A549 (cell line): ENCODE data around the gene SLC16A7. TPM values are rescaled to one million over a fixed set of nuclear protein-coding genes. Genes with fewer than 3 reads are reported as not detected.

Source experiments
- ATAC-seq, 2 experiments: fragments of 200-7000 bp in 1 of 2; fragments of >200 bp in 1 of 2; cut with Nextera tagmentation in 1 of 2; cut with Tn5 transposase in 1 of 2; 3 replicates each; pipeline versions ENCODE4 v1.8.0 to v1.9.1; 2018 to 2020; ENCODE audit warnings: mild to moderate bottlenecking in 1 of 2, moderate library complexity in 1 of 2
- CTCF ChIA-PET: fragments of 300-600 bp; sonication (Branson Sonifier 250); formaldehyde crosslinking; extraction: SDS; loops from one replicate; lab custom pipeline; 2021; ENCODE audit warnings: antibody characterized with exemption, inconsistent platforms; lab: Yijun Ruan, JAX
- POLR2A ChIA-PET: fragments of 350-600 bp; formaldehyde crosslinking; extraction: SDS; loops from one replicate; lab custom pipeline; 2021; ENCODE audit warnings: antibody characterized with exemption, inconsistent platforms; lab: Yijun Ruan, JAX
- DNase-seq, 2 experiments: peaks; one replicate each; pipeline versions ENCODE4 v3.0.0 to v3.0.0-alpha.2; 2011 to 2016; ENCODE audit warnings: low read depth in 1 of 2, low spot score in 1 of 2
- FAIRE-seq: peaks from 2 replicates; lab custom pipeline; 2011; peaks lifted over from hg19 to GRCh38; lab: Jason Lieb, UNC
- H3K27ac ChIP-seq, 2 experiments: fragments of >200 bp; sonication (Bioruptor Twin); formaldehyde crosslinking; 3 replicates each; pipeline ENCODE4 v1.5.1; 2016 to 2017
- H3K4me1 ChIP-seq: fragments of >200 bp; sonication (Bioruptor Twin); formaldehyde crosslinking; 3 replicates; pipeline ENCODE4 v1.6.1; 2016
- H3K4me2 ChIP-seq: fragments of >200 bp; sonication (Bioruptor Twin); formaldehyde crosslinking; 3 replicates; pipeline ENCODE4 v1.6.1; 2016
- H3K4me3 ChIP-seq: fragments of >200 bp; sonication (Bioruptor Twin); formaldehyde crosslinking; 3 replicates; pipeline ENCODE4 v1.5.1; 2016
- H3K9me3 ChIP-seq: fragments of >200 bp; sonication (Bioruptor Twin); formaldehyde crosslinking; 3 replicates; pipeline ENCODE4 v1.6.1; 2016
- ATOH8 ChIP-seq: fragments of 250-450 bp; sonication (Bioruptor Pico); IDR thresholded peaks from 2 replicates; pipeline ENCODE4 v1.5.0; 2020; ENCODE audit warnings: low read depth, mild to moderate bottlenecking, moderate library complexity
- CBX8 ChIP-seq: fragments of 200-600 bp; sonication (generic); IDR thresholded peaks from 2 replicates; pipeline ENCODE4 v1.6.1; 2016
- CHD2 ChIP-seq: fragments of 150-350 bp; IDR thresholded peaks from 2 replicates; pipeline ENCODE4 v1.6.1; 2014; ENCODE audit warnings: low read length; ENCODE audit not compliant: partially characterized antibody
- EHF ChIP-seq: fragments of 250-450 bp; sonication (Bioruptor Pico); IDR thresholded peaks from 2 replicates; pipeline ENCODE4 v1.5.0; 2020; ENCODE audit warnings: mild to moderate bottlenecking
- FOSB ChIP-seq: fragments of 250-450 bp; sonication (Bioruptor Pico); IDR thresholded peaks from 2 replicates; pipeline ENCODE4 v1.5.0; 2020; ENCODE audit warnings: mild to moderate bottlenecking, moderate library complexity
- HEYL ChIP-seq: fragments of 250-450 bp; sonication (Bioruptor Pico); IDR thresholded peaks from 2 replicates; pipeline ENCODE4 v1.8.0; 2021; ENCODE audit warnings: mild to moderate bottlenecking, moderate library complexity
- HOXA7 ChIP-seq: fragments of 250-450 bp; sonication (Bioruptor Pico); IDR thresholded peaks from 2 replicates; pipeline ENCODE4 v1.5.0; 2020; ENCODE audit warnings: mild to moderate bottlenecking, moderate library complexity
- HOXB13 ChIP-seq: fragments of 250-450 bp; sonication (Bioruptor Pico); IDR thresholded peaks from 2 replicates; pipeline ENCODE4 v1.5.0; 2020; ENCODE audit warnings: low read depth, mild to moderate bottlenecking, moderate library complexity
- HOXB5 ChIP-seq: fragments of 250-450 bp; sonication (Bioruptor Pico); IDR thresholded peaks from 2 replicates; pipeline ENCODE4 v1.5.0; 2020; ENCODE audit warnings: mild to moderate bottlenecking, moderate library complexity
- JUN ChIP-seq, 2 experiments: fragments of >200 bp; sonication (Bioruptor Twin); formaldehyde crosslinking; IDR thresholded peaks; 2 replicates in 1 of 2; 3 replicates in 1 of 2; pipeline ENCODE4 v1.6.1; 2016 to 2017
- JUNB ChIP-seq: fragments of >200 bp; sonication (Bioruptor Twin); formaldehyde crosslinking; IDR thresholded peaks from 2 replicates; pipeline ENCODE4 v1.6.1; 2016
- KDM5A ChIP-seq: fragments of 200-600 bp; sonication (generic); IDR thresholded peaks from 2 replicates; pipeline ENCODE4 v1.6.1; 2016; ENCODE audit warnings: antibody characterized with exemption, mild to moderate bottlenecking
- MAZ ChIP-seq: fragments of 150-350 bp; IDR thresholded peaks from 2 replicates; pipeline ENCODE4 v1.6.1; 2014; ENCODE audit warnings: antibody characterized with exemption, low read depth, low read length, borderline replicate concordance
- NR3C1 ChIP-seq: fragments of >200 bp; sonication (Bioruptor Twin); formaldehyde crosslinking; IDR thresholded peaks from 3 replicates; pipeline ENCODE4 v1.6.1; 2017
- PHF8 ChIP-seq: fragments of 200-600 bp; sonication (generic); IDR thresholded peaks from 2 replicates; pipeline ENCODE4 v1.6.1; 2016; ENCODE audit warnings: low read depth, mild to moderate bottlenecking, antibody characterized with exemption, moderate library complexity, borderline replicate concordance
- POLR2A ChIP-seq: IDR thresholded peaks from 2 replicates; pipeline ENCODE4 v1.6.1; 2012; ENCODE audit warnings: mild to moderate bottlenecking, low read length
- RAD21 ChIP-seq, 2 experiments: fragments of >200 bp in 1 of 2; sonication (Bioruptor Twin) in 1 of 2; formaldehyde crosslinking in 1 of 2; IDR thresholded peaks in 1 of 2; conservative IDR thresholded peaks in 1 of 2; 2 replicates in 1 of 2; 3 replicates in 1 of 2; pipeline ENCODE4 v1.6.1; 2012 to 2018; ENCODE audit warnings: inconsistent platforms in 1 of 2
- RARB ChIP-seq: fragments of 250-450 bp; sonication (Bioruptor Pico); IDR thresholded peaks from 2 replicates; pipeline ENCODE4 v1.8.0; 2021; ENCODE audit warnings: mild to moderate bottlenecking, moderate library complexity
- WGBS: methylation state at CpG from one replicate; pipeline ENCODE4 v1.1.6; 2017; ENCODE audit errors: missing lambda C conversion rate; 5-methylcytosine and 5-hydroxymethylcytosine counted together
- polyA plus RNA-seq, 4 experiments: library from polyadenylated mRNA; depleted of rRNA in 3 of 4; stranded (reverse); fragments of >200 nt; fragmentation: RNase III in 1 of 4; extraction: RNeasy Plus Mini Kit Qiagen cat#74134 plus additional on column Dnase treatment in 1 of 4; gene quantifications; 2 replicates in 3 of 4; 3 replicates in 1 of 4; pipeline ENCODE4 v1.2.3, GENCODE V29; 2011 to 2017
- TF ChIP-seq, protein P1 (sequence below): IDR thresholded peaks from 2 replicates; pipeline ENCODE4 v1.6.1; 2012
- TF ChIP-seq, protein P2 (sequence below): fragments of 450-650 bp; IDR thresholded peaks from 2 replicates; pipeline ENCODE4 v1.6.1; 2014; ENCODE audit warnings: antibody characterized with exemption
- TF ChIP-seq, protein P3 (sequence below): fragments of >200 bp; sonication (Bioruptor Twin); formaldehyde crosslinking; IDR thresholded peaks from 2 replicates; pipeline ENCODE4 v1.6.1; 2016
- TF ChIP-seq, protein P4 (sequence below): fragments of >200 bp; sonication (Bioruptor Twin); formaldehyde crosslinking; IDR thresholded peaks from 3 replicates; pipeline ENCODE4 v1.6.1; 2016

SLC16A7 gene
- polyA plus RNA-seq, 2 of the 4 experiments (the other 2 are of a cell fraction), result 0.14 to 0.23 TPM

GRCh38 chr12:59651229-59651920 is 55.5 kb downstream of the SLC16A7 start:
- 2% methylated on average over 1 of the region's 1 CpG for WGBS
- CTCF ChIA-PET, result no interaction called here
- TF ChIP-seq PHF8 (no peak), KDM5A (no peak), FOSB (no peak), CBX8 (no peak), POLR2A (no peak), RAD21 (conservative IDR thresholded peaks at IDR 0.05 in 1 of 2, IDR thresholded peaks at IDR 0.05 in 1 of 2) (no peak), HEYL (CRISPR knock-in tag) (no peak)
- TF ChIP-seq, protein P1, sequence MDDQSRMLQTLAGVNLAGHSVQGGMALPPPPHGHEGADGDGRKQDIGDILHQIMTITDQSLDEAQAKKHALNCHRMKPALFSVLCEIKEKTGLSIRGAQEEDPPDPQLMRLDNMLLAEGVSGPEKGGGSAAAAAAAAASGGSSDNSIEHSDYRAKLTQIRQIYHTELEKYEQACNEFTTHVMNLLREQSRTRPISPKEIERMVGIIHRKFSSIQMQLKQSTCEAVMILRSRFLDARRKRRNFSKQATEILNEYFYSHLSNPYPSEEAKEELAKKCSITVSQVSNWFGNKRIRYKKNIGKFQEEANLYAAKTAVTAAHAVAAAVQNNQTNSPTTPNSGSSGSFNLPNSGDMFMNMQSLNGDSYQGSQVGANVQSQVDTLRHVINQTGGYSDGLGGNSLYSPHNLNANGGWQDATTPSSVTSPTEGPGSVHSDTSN, result no peak
- TF ChIP-seq, protein P2, sequence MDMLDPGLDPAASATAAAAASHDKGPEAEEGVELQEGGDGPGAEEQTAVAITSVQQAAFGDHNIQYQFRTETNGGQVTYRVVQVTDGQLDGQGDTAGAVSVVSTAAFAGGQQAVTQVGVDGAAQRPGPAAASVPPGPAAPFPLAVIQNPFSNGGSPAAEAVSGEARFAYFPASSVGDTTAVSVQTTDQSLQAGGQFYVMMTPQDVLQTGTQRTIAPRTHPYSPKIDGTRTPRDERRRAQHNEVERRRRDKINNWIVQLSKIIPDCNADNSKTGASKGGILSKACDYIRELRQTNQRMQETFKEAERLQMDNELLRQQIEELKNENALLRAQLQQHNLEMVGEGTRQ, result no peak
- ATAC-seq (no peak; a peak in 1 of 6 replicates), DNase-seq (peak in 1 of 2 experiments; percentile 14), FAIRE-seq (peak; percentile 32)
- H3K9me3 ChIP-seq, result no peaks in the 10 kb centered on the region
- H3K4me3 ChIP-seq, result no peak overlapping the region
- POLR2A ChIA-PET, result no interaction called here
- peaks cover 18% of the 10 kb centered on the region for H3K4me1 ChIP-seq
- 0 out of 6 replicates have a peak overlapping the region, but pooled peaks of 1 of the 2 experiments have one; percentile 19 for H3K27ac ChIP-seq
- H3K4me2 ChIP-seq, result peak overlapping the region; percentile 40

DNA sequence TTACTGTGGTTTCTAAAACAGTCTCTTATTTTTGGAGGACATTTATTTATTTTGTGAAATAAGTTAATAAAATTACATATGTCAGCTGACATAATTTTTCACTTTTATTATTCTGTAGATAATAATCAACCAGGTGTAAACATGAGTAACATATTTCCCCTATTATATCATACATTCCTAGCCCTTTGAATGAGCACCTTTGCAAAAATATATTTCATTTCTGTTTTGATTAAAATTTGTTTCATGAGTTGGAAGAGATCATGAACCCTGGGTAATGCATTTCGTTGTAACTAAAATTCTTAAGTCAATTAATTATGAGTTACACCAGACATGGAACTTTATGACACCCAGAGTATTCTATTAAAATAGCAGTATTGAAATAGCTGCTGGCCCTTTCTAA is 56.3 kb downstream of the SLC16A7 start:
- FAIRE-seq, result no peak
- H3K4me3 ChIP-seq, result no peak overlapping the region
- TF ChIP-seq JUNB (no peak), ATOH8 (no peak), NR3C1 (no peak), EHF (no peak), CHD2 (no peak), MAZ (no peak), HEYL (CRISPR knock-in tag) (no peak), RAD21 (conservative IDR thresholded peaks at IDR 0.05 in 1 of 2, IDR thresholded peaks at IDR 0.05 in 1 of 2) (no peak), JUN (IDR thresholded peaks at IDR 0.05) (no peak), RARB (CRISPR knock-in tag) (no peak), HOXB5 (CRISPR knock-in tag) (no peak), HOXA7 (no peak)
- TF ChIP-seq, protein P3, sequence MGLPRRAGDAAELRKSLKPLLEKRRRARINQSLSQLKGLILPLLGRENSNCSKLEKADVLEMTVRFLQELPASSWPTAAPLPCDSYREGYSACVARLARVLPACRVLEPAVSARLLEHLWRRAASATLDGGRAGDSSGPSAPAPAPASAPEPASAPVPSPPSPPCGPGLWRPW, result no peak
- TF ChIP-seq, all 56 proteins: peak for 0
- DNase-seq, result no peak
- Histone ChIP-seq H3K4me1 (peaks cover 18% of the 10 kb centered on the region), H3K9me3 (no peaks in the 10 kb centered on the region), H3K27ac (no peak overlapping the region), H3K4me2 (peak overlapping the region; percentile 40; the same call in 2 of the 3 replicates)
- WGBS, result 0% methylated on average over 1 of the region's 1 CpG
- ChIA-PET CTCF (no interaction called here), POLR2A (no interaction called here)
- ATAC-seq, result no peak

DNA sequence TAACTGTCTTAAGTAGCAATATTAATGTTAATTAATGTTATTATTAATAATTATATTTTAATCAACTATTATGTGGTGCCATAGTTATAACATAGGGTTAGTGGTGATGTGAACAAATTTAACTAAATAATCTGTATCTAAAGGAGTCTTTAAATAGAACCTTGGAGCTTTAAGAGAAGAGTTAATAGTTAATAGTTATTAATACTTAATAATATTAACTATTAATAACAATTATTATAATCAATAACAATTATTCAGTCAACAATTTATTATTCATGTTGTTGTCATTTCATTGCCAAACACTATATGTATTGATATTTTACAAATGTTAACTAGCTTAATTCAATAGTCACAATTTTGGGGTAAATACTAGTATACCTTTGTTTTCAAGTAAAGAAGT is 58.2 kb downstream of the SLC16A7 start:
- H3K27ac ChIP-seq, result no peak overlapping the region
- ChIA-PET POLR2A (no interaction called here), CTCF (no interaction called here)
- DNase-seq (no peak), FAIRE-seq (no peak), ATAC-seq (no peak)
- no peak overlapping the region for H3K4me3 ChIP-seq
- H3K9me3 ChIP-seq, result no peaks in the 10 kb centered on the region
- TF ChIP-seq HOXB13, result no peak
- no peak for TF ChIP-seq NR3C1
- TF ChIP-seq RARB (CRISPR knock-in tag), result no peak
- no peak for TF ChIP-seq ATOH8
- no peak for TF ChIP-seq EHF
- no peak for TF ChIP-seq CBX8
- TF ChIP-seq CHD2, result no peak
- TF ChIP-seq JUNB, result no peak
- TF ChIP-seq, protein P4, sequence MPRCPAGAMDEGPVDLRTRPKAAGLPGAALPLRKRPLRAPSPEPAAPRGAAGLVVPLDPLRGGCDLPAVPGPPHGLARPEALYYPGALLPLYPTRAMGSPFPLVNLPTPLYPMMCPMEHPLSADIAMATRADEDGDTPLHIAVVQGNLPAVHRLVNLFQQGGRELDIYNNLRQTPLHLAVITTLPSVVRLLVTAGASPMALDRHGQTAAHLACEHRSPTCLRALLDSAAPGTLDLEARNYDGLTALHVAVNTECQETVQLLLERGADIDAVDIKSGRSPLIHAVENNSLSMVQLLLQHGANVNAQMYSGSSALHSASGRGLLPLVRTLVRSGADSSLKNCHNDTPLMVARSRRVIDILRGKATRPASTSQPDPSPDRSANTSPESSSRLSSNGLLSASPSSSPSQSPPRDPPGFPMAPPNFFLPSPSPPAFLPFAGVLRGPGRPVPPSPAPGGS, result no peak
- TF ChIP-seq, protein P1, result no peak
- H3K4me2 ChIP-seq, result no peak overlapping the region
- H3K4me1 ChIP-seq, result peaks cover 18% of the 10 kb centered on the region
